BLaER1 treated with 17β-estradiol and CSF1 and Interleukin-3, amounts not matched to agents 10 nM and 100 nM (cell line): ENCODE data around the gene SART1.

Source experiments
- H3K27ac ChIP-seq, 11 experiments: shearing (Covaris generic); formaldehyde crosslinking; 2 replicates each; pipeline ENCODE4 v1.8.1; 2022
- H3K27me3 ChIP-seq, 11 experiments: shearing (Covaris generic); formaldehyde crosslinking; 2 replicates each; pipeline ENCODE4 v1.8.1; 2022
- H3K36me3 ChIP-seq, 11 experiments: shearing (Covaris generic); formaldehyde crosslinking; 2 replicates each; pipeline ENCODE4 v1.8.1; 2022
- H3K4me1 ChIP-seq, 10 experiments: shearing (Covaris generic); formaldehyde crosslinking; 2 replicates each; pipeline ENCODE4 v1.8.1; 2022
- H3K4me2 ChIP-seq, 11 experiments: shearing (Covaris generic); formaldehyde crosslinking; 2 replicates each; pipeline ENCODE4 v1.8.1; 2022
- H3K4me3 ChIP-seq, 10 experiments: shearing (Covaris generic); formaldehyde crosslinking; 2 replicates each; pipeline ENCODE4 v1.8.1; 2022
- H3K9ac ChIP-seq, 11 experiments: shearing (Covaris generic); formaldehyde crosslinking; 2 replicates each; pipeline ENCODE4 v1.8.1; 2022
- H3K9me3 ChIP-seq, 11 experiments: shearing (Covaris generic); formaldehyde crosslinking; replicated peaks in 1 of 11; 2 replicates each; pipeline ENCODE4 v1.8.1; 2022
- H4K20me1 ChIP-seq, 11 experiments: shearing (Covaris generic); formaldehyde crosslinking; 2 replicates each; pipeline ENCODE4 v1.8.1; 2022
- Cebpa-rat ChIP-seq, 11 experiments: shearing (Covaris generic); IDR thresholded peaks; 2 replicates each; pipeline ENCODE4 v1.8.1; 2022

The SART1 gene

GRCh38 chr11:65977621-65978390, 16.3 kb downstream of the SART1 start:
- Histone ChIP-seq H3K36me3 (peaks cover 60 to 76% (median 70%) of the 10 kb centered on the region in 11 experiments), H4K20me1 (peaks cover 0 to 74% (median 12%) of the 10 kb centered on the region in 11 experiments; a peak in 9 of 22 replicates)

GRCh38 chr11:65978391-65979238, 17.1 kb downstream of the SART1 start:
- TF ChIP-seq Cebpa-rat (IDR thresholded peaks at IDR 0.05): no peak
- H3K27me3 ChIP-seq: no peaks in the 10 kb centered on the region
- H3K4me2 ChIP-seq: no peak overlapping the region
- H3K4me1 ChIP-seq: peaks cover 0 to 5% (median 0%) of the 10 kb centered on the region in 10 experiments; a peak in 3 of 20 replicates
- peaks cover 52 to 69% (median 62%) of the 10 kb centered on the region in 11 experiments for H3K36me3 ChIP-seq
- H3K27ac ChIP-seq: no peak overlapping the region
- no peaks in the 10 kb centered on the region for H3K9me3 ChIP-seq
- H3K9ac ChIP-seq: no peak overlapping the region
- peaks cover 0 to 65% (median 12%) of the 10 kb centered on the region in 11 experiments; a peak in 9 of 22 replicates for H4K20me1 ChIP-seq
- H3K4me3 ChIP-seq: no peak overlapping the region

More at GRCh38 chr11:65977621-65978390, 16.3 kb downstream of the SART1 start:
- peaks cover 0 to 5% (median 0%) of the 10 kb centered on the region in 10 experiments; a peak in 3 of 20 replicates for H3K4me1 ChIP-seq
- peak overlapping the region in 1 of 11 experiments; percentile 21; a peak in 2 of 22 replicates for H3K9ac ChIP-seq
- H3K9me3 ChIP-seq: no peaks in the 10 kb centered on the region
- H3K27ac ChIP-seq: no peak overlapping the region
- no peak overlapping the region for H3K4me3 ChIP-seq
- no peak overlapping the region for H3K4me2 ChIP-seq
- no peak for TF ChIP-seq Cebpa-rat (IDR thresholded peaks at IDR 0.05)
- H3K27me3 ChIP-seq: no peaks in the 10 kb centered on the region

GRCh38 chr11:65979261-65979759, 17.8 kb downstream of the SART1 start:
- H3K27me3 ChIP-seq: no peaks in the 10 kb centered on the region
- H4K20me1 ChIP-seq: peaks cover 0 to 62% (median 12%) of the 10 kb centered on the region in 11 experiments; a peak in 9 of 22 replicates
- peaks cover 48 to 62% (median 58%) of the 10 kb centered on the region in 11 experiments for H3K36me3 ChIP-seq
- H3K4me1 ChIP-seq: peaks cover 0 to 5% (median 0%) of the 10 kb centered on the region in 10 experiments; a peak in 3 of 20 replicates
- H3K27ac ChIP-seq: no peak overlapping the region
- TF ChIP-seq Cebpa-rat (IDR thresholded peaks at IDR 0.05): no peak
- no peak overlapping the region for H3K4me2 ChIP-seq
- H3K9ac ChIP-seq: no peak overlapping the region
- H3K4me3 ChIP-seq: no peak overlapping the region
- H3K9me3 ChIP-seq: no peaks in the 10 kb centered on the region

- Histone ChIP-seq H3K9ac (no peak overlapping the region), H3K4me2 (no peak overlapping the region), H3K4me3 (no peak overlapping the region), H3K36me3 (peaks cover 41 to 54% (median 42%) of the 10 kb centered on the region in 11 experiments), H4K20me1 (peaks cover 0 to 52% (median 10%) of the 10 kb centered on the region in 11 experiments; a peak in 9 of 22 replicates), H3K4me1 (peaks cover 0 to 9% (median 0%) of the 10 kb centered on the region in 10 experiments; a peak in 9 of 20 replicates), H3K27me3 (no peaks in the 10 kb centered on the region), H3K9me3 (no peaks in the 10 kb centered on the region), H3K27ac (no peak overlapping the region)
- TF ChIP-seq Cebpa-rat (IDR thresholded peaks at IDR 0.05): no peak
Measured at GRCh38 chr11:65981101-65981740, 19.7 kb downstream of the SART1 start.

GRCh38 chr11:65981972-65982823, 20.7 kb downstream of the SART1 start:
- no peak overlapping the region for H3K9ac ChIP-seq
- H3K4me2 ChIP-seq: no peak overlapping the region
- H3K4me3 ChIP-seq: no peak overlapping the region
- H3K4me1 ChIP-seq: peaks cover 0 to 19% (median 0%) of the 10 kb centered on the region in 10 experiments; a peak in 9 of 20 replicates
- peaks cover 31 to 45% (median 32%) of the 10 kb centered on the region in 11 experiments for H3K36me3 ChIP-seq
- H3K27me3 ChIP-seq: no peaks in the 10 kb centered on the region
- peaks cover 0 to 42% (median 0%) of the 10 kb centered on the region in 11 experiments; a peak in 5 of 22 replicates for H4K20me1 ChIP-seq
- TF ChIP-seq Cebpa-rat (IDR thresholded peaks at IDR 0.05): no peak
- H3K9me3 ChIP-seq: no peaks in the 10 kb centered on the region
- H3K27ac ChIP-seq: no peak overlapping the region

GRCh38 chr11:65982824-65983588, 21.5 kb downstream of the SART1 start:
- TF ChIP-seq Cebpa-rat (IDR thresholded peaks at IDR 0.05): no peak
- Histone ChIP-seq H3K4me1 (peaks cover 0 to 20% (median under 1%) of the 10 kb centered on the region in 10 experiments; a peak in 10 of 20 replicates), H3K36me3 (peaks cover 23 to 37% (median 24%) of the 10 kb centered on the region in 11 experiments), H3K27me3 (no peaks in the 10 kb centered on the region), H4K20me1 (peaks cover 0 to 34% (median 0%) of the 10 kb centered on the region in 11 experiments; a peak in 5 of 22 replicates), H3K4me3 (no peak overlapping the region), H3K27ac (no peak overlapping the region), H3K4me2 (no peak overlapping the region), H3K9ac (no peak overlapping the region; a peak in 2 of 22 replicates), H3K9me3 (no peaks in the 10 kb centered on the region)

GRCh38 chr11:65983589-65983987, 22.1 kb downstream of the SART1 start:
- Histone ChIP-seq H3K4me2 (no peak overlapping the region), H3K27me3 (no peaks in the 10 kb centered on the region), H4K20me1 (peaks cover 0 to 28% (median 0%) of the 10 kb centered on the region in 11 experiments; a peak in 5 of 22 replicates), H3K27ac (no peak overlapping the region), H3K4me3 (no peak overlapping the region), H3K9ac (no peak overlapping the region; a peak in 2 of 22 replicates), H3K36me3 (peaks cover 17 to 31% (median 18%) of the 10 kb centered on the region in 11 experiments), H3K9me3 (no peaks in the 10 kb centered on the region), H3K4me1 (peaks cover 0 to 20% (median 2%) of the 10 kb centered on the region in 10 experiments; a peak in 11 of 20 replicates)
- TF ChIP-seq Cebpa-rat (IDR thresholded peaks at IDR 0.05): no peak
